CD4-positive, alpha-beta T cell treated with Interleukin-4 for 4 hours (primary cell): Measurements from ENCODE around the gene TBCC.
"Not testable (repeated sequence)": the region's sequence is repeated elsewhere in the genome, so short reads cannot be mapped to it uniquely, and the experiment has no call there.

Experiments used
- DNase-seq: peaks from one replicate; pipeline ENCODE4 v3.0.0-alpha.2; 2020

TBCC gene

DNA sequence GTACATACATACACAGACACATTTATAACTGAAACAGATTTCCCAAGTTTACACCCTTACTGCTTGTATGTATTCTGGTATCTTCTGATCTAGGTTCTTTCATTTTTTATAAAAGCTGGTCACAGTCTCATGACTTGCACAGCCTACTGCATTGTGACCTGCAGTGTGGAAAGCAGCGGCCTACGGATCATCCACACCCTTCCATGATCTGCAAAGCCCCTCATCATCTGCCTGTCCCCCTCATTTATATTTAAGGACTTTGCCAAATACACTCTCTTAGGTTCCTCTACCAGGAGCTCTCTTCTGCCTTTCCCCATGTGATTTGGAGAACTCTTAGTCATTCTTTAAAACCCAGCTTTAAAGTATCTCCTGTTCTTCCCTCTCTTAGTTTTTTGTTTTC, 23.9 kb upstream of the TBCC start:
- DNase-seq: no peak

DNA sequence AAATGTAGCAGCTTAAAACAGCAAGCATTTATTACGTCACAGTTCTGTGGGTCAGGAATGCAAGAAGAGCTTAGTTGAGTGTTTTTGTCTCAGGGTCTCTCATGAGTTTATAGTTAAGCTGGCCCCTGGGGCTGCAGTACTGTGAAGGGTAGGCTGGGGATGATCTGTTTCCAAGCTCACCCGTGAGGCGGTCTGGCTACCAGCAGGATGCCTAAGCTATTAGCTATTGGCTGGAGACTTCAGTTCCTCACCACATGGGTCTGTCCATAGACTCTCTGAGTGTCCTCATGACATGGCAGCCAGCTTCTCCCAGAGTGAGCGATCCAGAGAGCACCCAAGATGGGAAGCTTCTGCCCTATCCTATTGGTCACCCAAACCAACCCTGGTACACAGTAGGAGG, 23.1 kb upstream of the TBCC start:
- DNase-seq: no peak

DNA sequence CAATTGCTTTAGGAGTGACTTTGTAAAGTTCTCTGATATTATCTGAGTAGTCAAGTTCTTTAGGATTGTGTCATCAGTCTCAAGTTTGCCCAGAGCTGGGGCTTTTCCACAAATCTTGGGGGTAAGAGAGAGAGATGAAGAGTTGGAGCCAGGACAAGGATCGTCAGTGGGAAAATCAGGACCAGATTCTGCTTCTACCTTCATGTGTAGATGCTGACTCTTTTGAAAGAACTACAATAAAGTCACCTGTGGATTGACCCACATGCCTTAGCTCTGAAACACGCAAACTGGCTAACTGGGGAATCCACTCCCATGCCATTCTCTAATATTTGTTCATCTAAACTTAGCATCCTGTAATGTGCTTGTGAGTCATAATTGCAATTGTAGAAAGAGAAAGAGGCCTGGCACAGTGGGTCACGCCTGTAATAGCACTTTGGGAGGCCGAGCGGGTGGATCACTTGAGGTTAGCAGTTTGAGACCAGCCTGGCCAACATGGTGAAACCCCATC, 20.3 kb upstream of the TBCC start:
- DNase-seq: peak; percentile 24

DNA sequence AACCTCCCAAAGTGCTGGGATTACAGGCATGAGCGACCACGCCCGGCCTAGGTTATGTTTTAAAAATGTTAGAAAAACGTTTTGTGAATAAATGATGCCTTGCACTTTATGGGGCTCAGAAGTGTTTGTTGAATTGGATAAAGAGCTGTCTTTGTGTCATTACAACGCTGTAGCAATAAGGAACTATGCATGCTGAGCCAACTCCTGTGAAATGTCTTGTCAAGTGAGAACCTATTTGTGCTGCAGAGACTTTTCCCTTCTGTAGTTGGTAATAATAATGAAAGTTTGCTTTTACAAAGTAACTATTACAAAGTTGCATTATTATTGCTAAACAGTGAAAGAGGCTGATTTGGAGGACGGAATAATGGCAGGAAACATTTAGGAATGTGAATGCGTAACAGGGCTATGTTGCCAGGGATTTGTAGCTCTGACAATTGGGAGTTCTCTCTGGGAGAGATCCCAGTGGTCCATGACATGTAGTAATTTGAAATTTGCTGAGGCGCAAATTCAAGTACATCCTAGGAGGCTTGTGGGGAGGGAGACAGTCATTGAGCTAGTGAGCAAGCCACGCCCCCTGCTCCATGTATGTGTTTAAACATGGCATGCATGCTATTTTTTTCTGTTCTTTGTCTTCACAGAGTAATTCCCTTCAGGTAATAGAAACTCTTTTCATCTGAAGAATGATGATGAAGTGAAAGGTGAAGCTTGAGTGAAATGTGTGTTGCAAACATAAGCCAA, 19.2 kb upstream of the TBCC start:
- DNase-seq: no peak

DNA sequence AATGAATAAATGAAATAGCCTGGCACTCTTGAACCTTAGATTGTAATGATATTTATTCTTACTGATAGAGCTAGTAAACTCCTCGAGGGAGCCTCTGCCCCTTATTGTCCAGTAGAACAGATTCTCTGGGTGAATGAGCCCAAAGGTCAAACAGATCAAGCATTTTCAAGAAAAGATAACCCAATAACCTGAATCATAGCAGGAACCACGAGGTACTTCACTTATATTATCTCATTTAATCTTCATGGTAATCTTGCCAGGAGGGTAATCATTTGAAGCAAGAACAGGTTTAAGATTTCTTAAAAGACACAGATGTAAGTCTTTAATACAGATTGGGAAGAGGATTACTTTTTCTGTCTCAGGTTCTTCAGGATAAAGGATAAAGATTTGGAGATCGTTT, 17.0 kb upstream of the TBCC start:
- no peak for DNase-seq

DNA sequence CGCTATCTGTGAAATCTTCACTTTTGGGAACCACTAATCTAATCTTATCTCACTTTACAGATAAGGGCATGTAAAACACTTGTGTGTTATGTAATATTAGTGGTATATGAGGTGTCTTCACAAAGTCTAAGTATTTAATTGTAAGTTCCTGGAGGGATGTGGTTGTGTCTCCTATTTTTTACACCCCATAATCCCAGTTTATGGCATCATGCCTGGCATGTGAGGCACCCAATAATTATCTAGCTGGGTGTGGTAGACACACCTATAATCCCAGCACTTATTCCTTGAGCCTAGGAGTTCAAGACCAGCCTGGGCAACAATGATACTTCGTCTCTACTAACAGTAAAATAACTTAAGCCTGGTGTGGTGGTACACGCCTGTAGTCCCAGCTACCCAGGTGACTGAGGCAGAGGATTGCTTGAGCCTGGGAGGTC, 16.5 kb upstream of the TBCC start:
- DNase-seq: no peak

DNA sequence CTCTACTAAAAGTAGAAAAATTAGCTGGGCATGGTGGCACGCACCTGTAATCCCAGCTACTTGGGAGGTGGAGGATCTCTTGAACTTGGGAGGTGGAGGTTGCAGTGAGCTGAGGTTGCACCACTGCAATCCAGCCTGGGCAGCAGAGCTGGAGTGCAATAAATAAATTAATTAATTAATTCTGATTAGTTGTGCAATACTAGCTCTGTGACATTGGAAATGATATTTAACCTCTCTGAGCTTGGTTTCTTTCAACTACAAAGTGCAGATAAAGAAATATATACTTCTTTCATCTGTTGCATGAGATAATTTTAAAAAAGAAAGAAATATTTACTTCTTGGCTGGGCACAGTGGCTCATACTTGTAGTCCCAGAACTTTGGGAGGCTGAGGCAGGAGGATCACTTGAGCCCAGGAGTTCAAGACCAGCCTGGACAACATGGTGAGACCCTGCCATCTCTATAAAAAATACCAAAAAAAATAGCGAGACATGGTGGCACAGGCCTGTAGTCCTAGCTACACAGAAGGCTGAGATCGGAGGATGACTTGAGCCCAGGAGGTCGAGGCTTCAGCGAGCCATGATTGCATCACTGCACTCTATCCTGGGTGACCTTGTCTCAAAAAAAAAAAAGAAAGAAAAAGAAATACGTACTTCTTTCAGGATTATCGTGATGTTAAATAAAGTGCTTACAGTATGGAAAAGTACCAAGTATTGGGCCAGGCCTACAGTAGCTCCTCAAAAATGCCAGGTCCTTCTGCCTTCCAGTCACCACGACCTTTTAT, 15.6 kb upstream of the TBCC start:
- DNase-seq: no peak

DNA sequence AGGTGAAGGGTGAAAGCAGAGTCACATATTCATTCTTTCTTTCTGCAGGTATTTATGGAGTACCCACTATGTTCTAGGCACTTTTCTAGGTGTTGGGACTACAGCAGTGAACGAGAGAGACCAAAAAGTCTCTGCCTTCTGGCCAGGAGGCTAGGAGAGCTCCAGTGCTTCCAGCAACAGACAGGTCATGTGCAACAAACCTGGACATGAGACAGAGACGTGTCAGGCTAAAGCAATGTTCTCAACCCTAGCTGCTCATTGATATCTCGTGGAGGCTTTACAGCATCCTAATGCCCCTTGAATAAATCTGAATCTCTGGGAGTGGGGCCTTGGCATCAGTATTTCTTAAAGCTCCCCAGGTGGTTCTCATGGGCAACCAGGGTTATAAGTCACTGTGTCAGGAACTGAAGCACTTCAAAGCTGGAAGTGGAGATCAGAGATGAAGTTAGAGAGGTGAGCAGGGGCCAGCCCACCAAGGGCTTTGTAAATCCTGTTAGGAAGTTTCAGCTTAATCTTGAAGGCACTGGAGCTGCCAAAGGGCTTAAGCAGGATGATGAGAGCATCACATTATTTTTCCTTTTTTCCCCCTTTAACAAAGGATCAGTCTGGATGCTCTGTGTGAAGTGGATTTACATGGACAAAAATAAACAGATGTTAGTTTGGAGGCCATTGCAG, 13.0 kb upstream of the TBCC start:
- no peak for DNase-seq

DNA sequence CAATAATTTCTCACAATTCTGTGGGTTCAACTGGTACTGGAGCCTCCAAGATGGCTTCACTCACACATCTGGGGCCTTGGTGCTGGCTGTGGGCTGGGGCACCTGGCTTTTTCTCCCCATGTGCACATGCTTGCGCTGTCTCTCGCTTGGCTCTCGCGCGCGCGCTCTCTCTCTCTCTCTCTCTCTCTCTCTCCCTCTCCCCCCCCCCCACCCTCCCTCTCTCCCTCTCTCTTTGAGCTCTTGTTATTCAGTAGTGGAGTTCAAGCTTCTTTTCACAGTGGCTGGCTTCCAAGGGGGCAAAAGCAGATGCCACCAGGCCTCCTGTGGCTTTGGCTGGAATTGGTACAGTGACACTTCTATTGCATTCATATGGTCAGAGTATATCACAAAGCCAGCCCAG, 10.8 kb upstream of the TBCC start:
- no peak for DNase-seq

DNA sequence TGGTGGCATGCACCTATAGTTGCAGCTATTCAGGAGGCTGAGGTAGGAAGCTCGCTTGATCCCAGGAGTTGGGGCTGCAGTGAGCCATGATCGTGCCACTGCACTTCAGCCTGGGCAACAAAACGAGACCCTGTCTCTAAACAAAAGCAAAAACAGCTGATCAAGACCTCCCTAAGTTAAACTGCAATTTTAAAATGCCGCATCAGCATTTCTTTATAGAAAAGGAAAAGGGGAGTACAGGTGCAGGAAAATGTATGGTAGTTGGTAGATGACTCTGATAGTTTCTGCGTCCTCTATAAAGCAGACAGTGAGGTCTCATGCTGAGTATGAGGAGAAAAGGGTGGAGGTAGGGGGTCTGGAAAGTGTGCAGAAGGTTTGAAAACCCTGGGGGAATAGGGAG, 8.9 kb upstream of the TBCC start:
- DNase-seq: no peak

DNA sequence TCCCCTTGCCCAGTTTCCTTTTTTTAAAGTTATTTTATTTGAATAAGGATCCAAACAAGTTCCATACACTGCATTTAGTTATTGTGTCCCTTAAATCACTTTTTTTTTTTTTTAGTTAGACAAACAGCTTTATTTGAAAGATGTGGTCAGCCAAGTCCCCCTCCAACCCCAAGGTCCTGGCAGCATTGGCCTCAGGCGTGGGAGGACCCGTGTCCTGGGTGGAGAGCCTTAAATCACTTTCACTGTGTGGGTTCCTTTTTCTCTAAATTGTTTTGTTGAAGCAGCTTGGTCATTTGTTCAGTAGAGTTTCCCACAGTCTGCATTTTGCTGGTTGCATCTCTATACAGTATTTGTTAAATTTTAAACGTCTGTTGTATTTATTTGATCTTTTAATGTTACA, 5.2 kb upstream of the TBCC start:
- no peak for DNase-seq

DNA sequence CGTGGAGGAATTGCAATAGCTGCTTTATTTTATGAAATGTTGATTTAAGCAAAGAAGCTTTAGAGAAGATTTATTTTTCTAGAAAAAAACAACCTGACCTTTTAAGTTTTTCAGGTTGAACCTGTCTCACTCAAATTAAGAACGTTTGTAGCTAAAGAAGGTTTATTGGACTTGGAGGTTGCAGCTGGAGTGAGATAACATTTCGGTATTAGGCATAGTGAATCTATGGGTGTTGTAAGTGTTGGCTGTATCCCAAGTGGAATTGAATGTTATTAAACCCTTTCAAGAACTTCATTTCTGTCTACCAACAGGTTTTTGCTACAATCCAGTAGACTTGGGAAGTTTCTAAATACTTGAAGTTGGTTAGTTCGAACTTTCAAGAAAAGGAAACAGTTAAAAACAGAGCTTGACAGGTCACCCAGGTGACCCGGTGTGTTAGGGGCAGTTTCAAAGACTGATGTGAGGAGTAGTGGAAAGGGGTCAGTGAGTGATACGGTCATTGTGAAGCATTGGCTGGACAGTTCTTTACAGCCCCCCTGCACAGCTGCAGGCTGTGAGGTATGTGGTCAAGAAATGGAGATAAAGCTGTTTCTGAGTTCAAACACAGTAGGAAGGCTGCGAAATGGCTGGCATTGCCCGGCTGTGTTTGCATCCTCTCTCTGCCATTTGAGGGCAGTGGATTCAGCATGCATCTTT, 2.4 kb upstream of the TBCC start:
- no peak for DNase-seq

DNA sequence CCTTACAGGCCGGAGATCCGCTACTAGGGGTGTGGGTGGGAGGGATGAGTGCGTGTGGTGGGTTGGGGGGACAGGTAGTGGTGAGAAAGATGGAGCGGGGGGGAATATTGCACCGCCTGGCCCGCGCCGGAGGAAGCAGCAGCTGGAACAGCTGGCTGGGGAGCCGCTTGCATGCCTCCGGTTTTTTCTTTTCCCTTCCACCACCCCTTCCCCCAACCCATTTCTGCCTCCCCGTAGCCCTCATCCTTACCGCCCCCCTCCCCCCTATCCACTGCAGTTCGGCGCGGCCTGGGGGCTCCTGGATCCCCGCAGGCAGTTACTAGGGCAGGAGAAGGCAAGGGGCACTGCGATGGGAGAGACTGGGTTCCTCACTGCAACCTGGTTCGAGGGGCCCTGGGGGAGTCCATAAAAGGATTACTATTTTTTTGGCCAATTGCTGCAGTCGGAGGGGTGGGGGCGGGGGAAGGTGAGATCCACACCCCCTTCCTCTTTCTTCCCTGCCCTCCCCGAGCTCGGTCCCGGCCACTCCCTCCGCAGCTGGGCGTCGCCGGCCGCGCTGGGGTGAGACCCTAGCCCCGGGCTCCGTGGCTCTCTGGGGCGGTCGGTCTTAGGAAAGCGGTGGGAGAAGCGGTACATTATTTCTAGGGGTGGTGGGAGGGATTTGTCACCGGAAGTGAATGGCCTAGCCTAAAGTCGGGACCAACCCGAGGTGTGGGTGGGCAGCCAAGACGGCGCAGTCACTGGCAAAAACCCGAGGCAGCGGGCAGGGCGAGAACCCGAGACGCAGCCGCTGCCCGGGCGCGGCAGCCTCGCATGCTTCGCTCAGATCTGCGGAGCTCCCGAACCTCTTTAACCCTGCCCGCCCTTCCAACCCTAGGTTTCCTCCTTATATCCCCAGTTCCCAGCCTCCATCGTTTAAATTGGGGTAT, 824 bp upstream of the TBCC start:
- peak; percentile 93 for DNase-seq

DNA sequence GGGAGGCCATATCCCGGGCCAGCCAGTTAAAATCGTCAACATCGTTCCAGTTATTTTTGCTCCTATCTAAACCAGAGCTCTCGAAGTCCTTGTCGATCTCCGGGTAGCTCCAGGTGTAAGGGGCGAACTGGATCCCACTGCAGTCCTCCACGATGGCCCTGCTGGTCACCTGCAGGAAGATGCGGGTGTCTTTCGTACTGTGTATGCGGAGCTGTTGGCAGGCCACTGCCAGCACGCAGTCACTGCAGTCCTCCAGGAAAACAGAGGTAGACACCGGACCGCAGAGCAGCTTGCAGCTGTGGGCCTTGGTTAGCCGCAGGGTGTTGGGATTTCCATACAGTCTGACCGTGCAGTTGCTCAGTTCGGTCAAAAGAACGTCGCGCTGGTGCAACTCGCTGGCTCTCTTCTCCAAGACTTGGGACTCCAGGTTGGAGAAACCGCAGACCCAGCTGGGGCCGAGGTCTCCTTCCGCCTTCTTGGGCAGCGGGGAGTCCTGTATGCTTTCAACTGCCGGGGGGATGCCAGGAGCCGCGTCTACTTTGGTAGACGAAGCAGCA, 742 bp downstream of the TBCC start:
- peak; percentile 33 for DNase-seq

DNA sequence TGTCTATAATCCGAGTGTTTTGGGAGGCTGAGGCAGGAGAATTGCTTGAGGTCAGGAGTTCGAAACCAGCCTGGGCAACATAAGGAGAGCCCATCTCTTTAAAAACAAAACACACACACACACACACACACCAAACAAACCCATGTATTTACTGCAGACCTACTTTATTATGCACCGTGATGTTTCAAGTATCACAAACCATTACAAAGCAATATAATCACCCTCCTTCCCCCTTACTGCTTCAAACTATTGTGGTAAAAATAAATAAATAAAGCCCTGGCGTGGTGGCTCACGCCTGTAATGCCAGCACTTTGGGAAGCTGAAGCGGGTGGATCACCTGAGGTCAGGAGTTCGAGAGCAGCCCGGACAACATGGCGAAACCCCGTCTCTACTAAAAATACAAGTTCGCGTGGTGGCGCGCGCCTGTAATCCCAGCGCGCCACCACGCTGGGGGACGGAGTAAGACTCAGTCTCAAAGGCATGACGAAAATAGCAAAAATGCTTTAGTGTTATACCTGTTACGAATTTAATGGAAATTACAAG, 1.5 kb downstream of the TBCC start:
- DNase-seq: no peak

DNA sequence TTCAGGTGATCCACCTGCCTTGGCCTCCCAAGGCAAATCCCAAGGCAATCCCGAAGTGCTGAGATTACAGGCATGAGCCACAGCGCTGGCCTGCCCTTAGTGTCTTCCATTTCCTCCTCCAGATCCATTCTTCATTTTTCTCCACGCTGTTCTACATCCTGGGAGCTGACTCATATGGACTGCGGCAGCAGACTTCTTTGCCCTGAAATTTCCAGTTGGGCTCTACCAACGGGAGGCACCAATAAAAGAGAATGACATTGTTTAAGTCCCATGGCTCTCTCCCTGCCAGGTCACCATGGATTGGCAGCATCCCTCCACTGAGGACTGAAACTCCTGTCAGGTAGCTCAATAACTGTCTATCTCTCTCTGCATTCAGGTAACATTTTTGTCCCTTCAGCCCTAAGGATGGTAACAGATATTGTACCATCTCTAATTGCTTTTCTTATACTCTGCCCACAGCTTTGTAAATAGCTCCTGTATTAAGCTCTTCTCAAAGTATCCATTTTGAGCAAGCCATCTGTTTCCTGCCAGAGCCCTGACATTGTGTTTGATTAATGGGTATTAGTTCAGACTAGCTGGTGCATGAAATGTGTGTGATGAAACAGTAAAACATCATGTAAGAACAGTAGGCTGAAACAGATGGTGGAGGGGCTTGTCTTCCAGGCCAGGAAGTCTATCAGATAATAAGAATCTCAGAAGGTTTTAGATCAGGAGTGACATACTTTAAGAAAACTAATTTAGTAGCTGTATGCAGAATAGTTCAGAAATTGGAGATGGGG, 3.6 kb downstream of the TBCC start:
- no peak for DNase-seq

DNA sequence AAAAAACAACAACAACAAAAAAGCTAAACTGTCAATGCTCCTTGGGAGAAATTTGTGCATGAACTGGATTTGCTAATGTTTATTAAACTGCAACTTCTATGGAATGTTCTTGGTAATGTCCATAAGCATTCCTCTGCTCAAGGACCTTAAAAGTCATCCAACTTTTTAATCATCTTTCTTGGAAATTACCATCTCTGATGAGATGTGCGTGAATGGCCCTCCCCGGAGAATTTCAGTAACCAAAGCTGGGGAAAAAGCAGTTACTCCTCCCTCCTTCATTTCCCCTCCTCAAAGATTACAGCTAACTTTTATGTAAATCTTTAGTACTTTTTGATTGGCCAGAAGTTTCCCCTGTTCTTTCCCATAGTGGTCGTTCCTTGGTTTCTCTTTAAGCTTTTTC, 5.2 kb downstream of the TBCC start:
- DNase-seq: no peak

DNA sequence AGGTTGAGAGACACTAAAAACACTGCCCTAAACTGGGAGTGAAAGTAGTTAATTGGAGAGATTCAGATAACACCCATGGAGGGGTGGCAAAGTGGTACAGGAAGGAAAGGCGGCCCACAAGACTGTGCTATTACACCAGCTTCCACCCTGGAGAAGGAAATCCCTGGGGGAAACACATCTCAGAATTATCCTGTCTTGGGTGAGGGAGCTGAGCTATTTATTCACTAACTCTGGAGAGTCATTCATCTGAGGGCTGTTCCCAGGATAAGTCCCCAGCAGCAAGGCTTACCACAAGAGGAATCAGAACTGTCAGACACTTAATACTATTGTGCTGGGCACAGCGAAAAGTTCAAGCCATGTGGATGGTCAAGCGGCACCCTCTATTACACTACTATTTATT, 9.9 kb downstream of the TBCC start:
- DNase-seq: no peak

DNA sequence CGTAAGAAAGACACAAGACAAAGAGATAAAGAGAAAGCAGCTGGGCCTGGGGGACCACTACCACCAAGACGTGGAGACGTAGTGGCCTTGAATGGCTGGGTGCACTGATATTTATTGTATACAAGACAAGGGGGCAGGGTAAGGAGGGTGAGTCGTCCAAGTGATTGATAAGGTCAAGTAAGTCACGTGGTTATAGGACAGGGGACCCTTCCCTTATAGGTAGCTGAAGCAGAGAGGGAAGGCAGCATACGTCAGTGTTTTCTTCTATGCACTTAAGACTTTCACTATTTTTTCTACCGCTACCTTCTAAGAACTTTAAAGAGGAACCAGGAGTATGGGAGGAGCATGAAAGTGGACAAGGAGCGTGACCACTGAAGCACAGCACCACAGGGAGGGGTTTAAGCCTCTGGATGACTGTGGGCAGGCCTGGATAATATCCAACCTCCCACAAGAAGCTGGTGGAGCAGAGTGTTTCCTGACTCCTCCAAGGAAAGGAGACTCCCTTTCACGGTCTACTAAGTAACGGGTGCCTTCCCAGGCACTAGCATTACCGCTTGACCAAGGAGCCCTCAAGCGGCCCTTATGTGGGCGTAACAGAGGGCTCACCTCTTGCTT, 11.9 kb downstream of the TBCC start:
- DNase-seq: not testable (repeated sequence)

DNA sequence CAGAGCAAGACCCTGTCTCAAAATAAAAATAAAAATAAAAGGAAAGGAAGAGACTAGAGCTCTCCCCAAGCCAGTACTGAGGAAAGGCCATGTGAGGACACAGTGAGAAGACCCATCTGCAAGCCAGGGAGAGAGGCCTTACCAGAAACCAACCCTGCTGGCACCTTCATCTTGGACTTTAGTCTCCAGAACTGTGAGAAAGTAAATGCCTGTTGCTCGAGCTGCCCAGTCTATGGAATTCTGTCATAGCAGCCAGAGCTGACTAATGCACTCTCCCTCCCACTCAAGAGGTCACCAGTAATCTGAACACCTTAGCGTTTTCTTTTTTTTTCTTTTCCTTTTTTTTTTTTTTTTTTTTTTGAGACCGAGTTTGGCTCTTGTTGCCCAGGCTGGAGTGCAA, 16.2 kb downstream of the TBCC start:
- no peak for DNase-seq
